Subcutaneous abdominal adipose tissue (tissue), 5 donors: Measurements from ENCODE around the gene PTPN13.
"Not testable (repeated sequence)": the region's sequence is repeated elsewhere in the genome, so short reads cannot be mapped to it uniquely, and the experiment has no call there.

ENCODE experiments used
- H3K27ac ChIP-seq: one replicate; pipeline ENCODE4 v1.7.0; 2013; ENCODE audit warnings: low read depth, mild to moderate bottlenecking, inconsistent platforms, low read length, moderate library complexity
- H3K27me3 ChIP-seq, 5 donors: one replicate each; pipeline ENCODE4 v1.7.0; 2013; ENCODE audit warnings: low read length in 5 of 5, inconsistent platforms in 1 of 5; ENCODE audit not compliant: control insufficient read depth in 5 of 5, insufficient read depth in 4 of 5
- H3K36me3 ChIP-seq, 5 donors: one replicate each; pipeline ENCODE4 v1.7.0; 2013; ENCODE audit warnings: low read length in 5 of 5; ENCODE audit not compliant: control insufficient read depth in 5 of 5, insufficient read depth in 5 of 5
- H3K4me1 ChIP-seq, 5 donors: one replicate each; pipeline ENCODE4 v1.7.0; 2013; ENCODE audit warnings: low read length in 5 of 5, mild to moderate bottlenecking in 3 of 5, moderate library complexity in 1 of 5; ENCODE audit not compliant: control insufficient read depth in 5 of 5, insufficient read depth in 5 of 5
- H3K4me3 ChIP-seq, 5 donors: one replicate each; pipeline ENCODE4 v1.7.0; 2013; ENCODE audit warnings: low read length in 5 of 5, low read depth in 1 of 5
- H3K9ac ChIP-seq, 5 donors: one replicate each; pipeline ENCODE4 v1.7.0; 2013; ENCODE audit warnings: low read length in 5 of 5, mild to moderate bottlenecking in 4 of 5, moderate library complexity in 3 of 5
- H3K9me3 ChIP-seq, 5 donors: one replicate each; pipeline ENCODE4 v1.7.0; 2013; ENCODE audit warnings: low read length in 5 of 5; ENCODE audit not compliant: control insufficient read depth in 5 of 5
- donor health status: healthy.
- donor health status: healthy.
- donor health status: healthy.
- donor health status: healthy.
- donor health status: healthy.

PTPN13 gene

DNA sequence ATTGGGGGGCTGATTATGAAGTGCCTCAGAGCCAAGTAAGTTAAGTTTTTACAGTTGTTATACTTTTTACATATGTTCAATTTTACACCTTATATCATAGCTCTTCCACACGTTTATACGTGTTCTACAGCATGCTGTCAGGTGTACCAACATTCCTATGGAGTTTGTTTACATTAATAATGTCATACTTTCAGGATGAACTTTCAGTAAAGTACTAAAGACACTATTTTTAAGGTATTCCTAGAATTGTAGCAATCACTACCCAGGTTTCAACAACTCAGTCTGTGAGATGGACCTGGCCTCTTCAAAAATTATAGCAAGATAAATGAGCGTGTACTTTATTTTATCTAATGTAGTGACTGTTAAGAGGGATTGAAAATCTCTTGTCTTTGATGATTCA lies 92.6 kb downstream of the PTPN13 start:
- Histone ChIP-seq H3K27ac (no peak overlapping the region), H3K36me3 (peaks cover 0 to 5% (median 2%) of the 10 kb centered on the region in 5 donors), H3K4me1 (no peaks in the 10 kb centered on the region), H3K9ac (no peak overlapping the region), H3K9me3 (no peaks in the 10 kb centered on the region), H3K4me3 (no peak overlapping the region), H3K27me3 (no peaks in the 10 kb centered on the region)

DNA sequence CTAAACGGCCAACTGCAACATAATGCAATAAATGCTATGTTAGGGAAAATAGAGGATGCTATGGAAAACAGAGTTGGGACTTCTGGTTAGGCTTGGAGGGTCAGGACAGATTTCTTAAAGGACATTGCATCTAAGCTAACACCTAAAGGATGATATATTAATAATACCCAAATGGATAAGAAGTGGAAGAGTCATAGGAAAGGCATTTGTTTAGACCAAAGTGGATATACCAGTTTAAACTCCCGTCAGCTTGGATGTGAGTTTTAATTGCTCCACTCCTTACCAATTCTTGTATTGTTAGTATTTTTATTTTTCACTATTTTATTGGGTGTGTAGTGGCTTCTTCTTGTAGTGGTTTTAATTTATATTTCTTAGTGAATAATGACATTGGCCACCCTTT lies 93.9 kb downstream of the PTPN13 start:
- H3K27ac ChIP-seq, result no peak overlapping the region
- no peak overlapping the region for H3K4me3 ChIP-seq
- H3K36me3 ChIP-seq, result peaks cover 0 to 5% (median 2%) of the 10 kb centered on the region in 5 donors
- H3K4me1 ChIP-seq, result no peaks in the 10 kb centered on the region
- H3K9me3 ChIP-seq, result no peaks in the 10 kb centered on the region
- H3K9ac ChIP-seq, result no peak overlapping the region
- no peaks in the 10 kb centered on the region for H3K27me3 ChIP-seq

DNA sequence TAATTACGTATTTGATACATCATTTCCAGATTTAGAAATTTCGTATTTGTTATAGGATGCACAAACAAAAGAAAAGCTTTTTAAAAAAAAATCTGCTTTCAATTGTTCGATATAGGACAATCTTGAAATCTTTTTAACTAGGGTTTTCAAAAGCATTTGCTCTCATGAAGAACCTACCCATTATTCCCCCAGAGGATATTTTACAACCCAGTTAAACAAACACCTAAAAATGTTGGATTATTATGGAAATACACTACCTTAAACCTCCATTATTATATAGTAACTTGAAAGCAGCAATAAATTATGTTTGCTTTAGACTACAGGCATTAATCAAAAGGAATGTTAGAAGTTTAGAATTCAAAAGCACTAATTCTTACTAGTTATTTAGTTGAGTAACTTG lies 110.5 kb downstream of the PTPN13 start:
- no peaks in the 10 kb centered on the region for H3K27me3 ChIP-seq
- H3K4me1 ChIP-seq, result no peaks in the 10 kb centered on the region
- no peak overlapping the region for H3K4me3 ChIP-seq
- no peaks in the 10 kb centered on the region for H3K9me3 ChIP-seq
- no peak overlapping the region for H3K27ac ChIP-seq
- no peak overlapping the region for H3K9ac ChIP-seq
- H3K36me3 ChIP-seq, result peaks cover 0 to 6% (median 0%) of the 10 kb centered on the region in 5 donors

DNA sequence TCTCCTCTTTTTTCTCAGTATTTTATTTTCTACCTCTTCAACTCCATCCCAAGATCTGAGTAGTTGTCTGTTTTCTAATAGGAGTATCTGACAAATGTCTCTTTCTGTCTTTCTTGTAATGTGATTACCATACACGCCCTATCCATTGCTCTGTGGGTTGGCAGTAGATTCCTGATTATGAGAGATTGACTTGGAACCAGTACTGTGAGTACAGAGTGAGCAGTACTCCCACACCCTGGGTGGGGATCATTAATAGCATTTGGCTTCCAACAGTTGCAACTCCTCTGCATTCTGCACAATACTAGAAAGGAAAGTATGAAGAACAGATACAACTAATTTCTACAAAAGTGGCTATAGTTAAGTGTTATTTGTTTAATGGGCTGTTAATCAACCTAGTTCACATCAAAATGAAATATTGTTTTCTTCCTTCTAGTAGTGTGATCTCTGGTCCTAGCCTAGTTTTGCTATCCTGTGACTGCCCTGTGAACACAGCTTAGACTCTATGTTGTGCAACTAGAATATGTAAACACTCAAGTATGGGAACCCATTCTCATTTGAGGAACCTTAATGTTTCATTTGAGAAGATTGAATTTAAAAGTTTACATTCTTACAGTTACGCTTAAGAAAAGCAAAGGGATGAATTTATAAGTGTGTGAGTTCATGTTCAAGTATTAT lies 112.9 kb downstream of the PTPN13 start:
- no peaks in the 10 kb centered on the region for H3K9me3 ChIP-seq
- no peaks in the 10 kb centered on the region for H3K4me1 ChIP-seq
- no peak overlapping the region for H3K9ac ChIP-seq
- no peaks in the 10 kb centered on the region for H3K27me3 ChIP-seq
- no peak overlapping the region for H3K4me3 ChIP-seq
- no peaks in the 10 kb centered on the region for H3K36me3 ChIP-seq
- no peak overlapping the region for H3K27ac ChIP-seq

DNA sequence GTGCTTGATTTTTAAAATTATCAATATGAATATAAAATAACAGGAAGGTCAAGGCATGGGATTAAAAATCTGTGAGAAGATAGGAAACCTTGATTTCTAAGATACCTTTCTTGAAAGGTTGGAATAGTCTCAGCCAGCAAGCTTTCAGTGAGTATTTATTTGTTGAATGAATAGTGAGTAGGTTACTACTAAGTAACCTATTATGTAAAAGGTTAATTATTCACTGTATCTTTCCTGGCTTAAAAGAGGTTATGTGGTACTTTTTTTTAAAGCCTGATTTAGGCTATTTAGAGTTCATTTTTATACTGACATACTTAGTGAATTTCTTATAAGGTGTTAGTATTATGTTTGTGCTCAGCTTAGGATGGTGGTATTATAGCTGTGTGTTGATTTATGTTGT lies 123.5 kb downstream of the PTPN13 start:
- Histone ChIP-seq H3K9ac (no peak overlapping the region), H3K27ac (no peak overlapping the region), H3K27me3 (no peaks in the 10 kb centered on the region), H3K4me1 (no peaks in the 10 kb centered on the region), H3K9me3 (no peaks in the 10 kb centered on the region), H3K36me3 (peaks cover 0 to 11% (median 3%) of the 10 kb centered on the region in 5 donors), H3K4me3 (no peak overlapping the region)

DNA sequence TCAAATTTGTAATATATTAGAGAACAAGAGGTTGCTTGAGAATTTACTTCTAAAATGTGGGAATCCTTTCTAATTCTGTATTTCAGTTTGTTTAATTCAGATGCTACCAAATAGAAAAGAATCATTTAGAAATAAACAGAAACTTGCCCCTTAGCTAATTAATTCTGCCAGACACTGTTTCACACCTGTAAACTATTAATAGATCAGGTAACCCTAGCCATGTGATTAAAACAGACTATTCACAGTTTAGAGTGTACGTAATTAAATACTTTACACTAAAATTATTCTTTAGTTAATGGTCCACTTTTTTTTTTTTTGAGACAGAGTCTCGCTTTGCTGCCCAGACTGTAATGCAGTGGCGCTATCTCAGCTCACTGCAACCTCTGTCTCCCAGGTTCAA lies 124.0 kb downstream of the PTPN13 start:
- H3K36me3 ChIP-seq, result peaks cover 0 to 13% (median 4%) of the 10 kb centered on the region in 5 donors

DNA sequence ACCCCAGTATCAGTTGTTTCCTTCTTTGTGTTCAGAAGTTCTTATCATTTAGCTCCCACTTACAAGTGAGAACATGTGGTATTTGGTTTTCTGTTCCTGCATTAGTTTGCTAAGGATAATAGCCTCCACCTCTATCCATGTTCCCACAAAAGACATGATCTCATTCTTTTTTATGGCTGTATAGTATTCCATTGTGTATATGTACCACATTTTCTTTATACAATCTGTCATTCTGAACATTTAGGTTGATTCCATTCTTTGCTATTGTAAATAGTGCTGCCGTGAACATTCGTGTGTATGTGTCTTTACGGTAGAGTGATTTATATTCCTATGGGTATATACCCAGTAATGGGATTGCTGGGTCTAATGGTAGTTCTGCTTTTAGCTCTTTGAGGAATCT lies 125.0 kb downstream of the PTPN13 start:
- H3K4me3 ChIP-seq, H3K4me1 ChIP-seq, H3K9ac ChIP-seq, H3K27ac ChIP-seq, H3K9me3 ChIP-seq, H3K27me3 ChIP-seq: not testable (repeated sequence)
- peaks cover 0 to 16% (median 4%) of the 10 kb centered on the region in 5 donors for H3K36me3 ChIP-seq

More for the DNA sequence above, 124.0 kb downstream of the PTPN13 start:
- no peaks in the 10 kb centered on the region for H3K27me3 ChIP-seq
- no peak overlapping the region for H3K9ac ChIP-seq
- no peak overlapping the region for H3K27ac ChIP-seq
- no peaks in the 10 kb centered on the region for H3K9me3 ChIP-seq
- H3K4me1 ChIP-seq, result no peaks in the 10 kb centered on the region
- H3K4me3 ChIP-seq, result no peak overlapping the region

DNA sequence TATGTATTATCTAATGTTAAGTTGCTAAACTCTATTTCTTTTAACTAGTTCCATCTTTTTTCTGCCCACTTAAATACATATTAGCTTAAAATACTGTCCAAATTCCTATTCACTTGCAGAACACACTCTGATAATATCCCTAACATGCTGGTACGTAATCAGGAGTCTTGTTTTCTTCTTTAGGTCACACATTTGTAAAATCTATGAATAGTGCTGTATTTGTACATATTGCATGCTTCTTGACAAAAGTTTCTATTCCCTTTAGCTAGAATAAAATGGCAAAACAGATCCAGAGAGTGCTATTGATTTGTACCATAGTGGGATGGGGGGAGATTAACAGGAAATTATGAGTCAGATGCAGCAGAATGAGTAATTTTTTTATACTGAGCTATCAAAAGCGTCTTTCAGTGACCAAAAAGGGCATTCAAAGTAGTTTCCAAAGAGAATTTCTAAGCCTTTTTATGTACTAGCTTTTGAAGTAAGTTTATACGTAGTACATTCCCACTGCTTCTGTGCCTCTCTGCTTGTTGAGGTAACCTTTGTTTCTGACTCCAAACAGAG lies 126.5 kb downstream of the PTPN13 start:
- Histone ChIP-seq H3K4me1 (no peaks in the 10 kb centered on the region), H3K27me3 (no peaks in the 10 kb centered on the region), H3K9ac (no peak overlapping the region), H3K36me3 (peaks cover 0 to 18% (median 4%) of the 10 kb centered on the region in 5 donors), H3K4me3 (no peak overlapping the region), H3K9me3 (no peaks in the 10 kb centered on the region), H3K27ac (no peak overlapping the region)

DNA sequence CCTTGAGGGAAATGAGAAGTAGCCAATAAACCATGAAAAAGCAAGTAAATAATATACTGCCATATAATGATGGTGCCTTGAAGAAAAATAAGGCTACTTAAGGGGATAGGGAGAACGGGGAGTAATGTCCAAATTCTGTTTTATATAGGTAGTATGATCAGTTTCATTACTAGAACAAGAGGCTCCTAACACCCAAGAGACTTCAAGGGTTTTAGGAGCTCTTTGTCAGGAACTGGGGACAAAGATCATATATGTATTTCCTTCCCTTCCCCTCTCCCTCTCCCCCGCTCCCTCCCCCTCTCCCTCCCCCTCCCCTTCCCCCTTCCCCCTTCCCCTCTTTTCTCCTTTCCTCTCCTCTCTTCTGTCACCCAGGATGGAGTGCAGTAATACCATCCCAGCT lies 127.3 kb downstream of the PTPN13 start:
- no peak overlapping the region for H3K27ac ChIP-seq

DNA sequence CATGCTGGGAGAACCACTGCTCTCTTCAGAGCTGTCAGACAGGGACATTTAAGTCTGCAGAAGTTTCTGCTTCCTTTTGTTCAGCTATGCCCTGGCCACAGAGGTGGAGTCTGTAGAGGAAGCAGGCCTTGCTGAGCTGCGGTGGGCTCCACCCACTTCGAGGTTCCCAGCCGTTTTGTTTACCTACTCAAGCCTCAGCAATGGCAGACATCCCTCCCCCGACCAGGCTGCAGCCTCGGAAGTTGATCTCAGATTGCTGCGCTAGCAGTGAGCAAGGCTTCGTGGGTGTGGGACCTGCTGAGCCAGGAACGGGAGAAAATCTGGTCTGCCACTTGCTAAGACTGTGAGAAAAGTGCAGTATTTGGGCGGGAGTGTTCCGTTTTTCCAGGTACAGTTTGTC lies 136.2 kb downstream of the PTPN13 start:
- Histone ChIP-seq H3K9me3 (no peaks in the 10 kb centered on the region), H3K4me3 (no peak overlapping the region), H3K4me1 (no peaks in the 10 kb centered on the region), H3K27ac (no peak overlapping the region), H3K9ac (no peak overlapping the region), H3K36me3 (peaks cover 2 to 17% (median 8%) of the 10 kb centered on the region in 5 donors), H3K27me3 (no peaks in the 10 kb centered on the region)

More for the DNA sequence above, 127.3 kb downstream of the PTPN13 start:
- Histone ChIP-seq H3K27me3 (no peaks in the 10 kb centered on the region), H3K9me3 (no peaks in the 10 kb centered on the region), H3K9ac (no peak overlapping the region), H3K36me3 (peaks cover 0 to 18% (median 4%) of the 10 kb centered on the region in 5 donors), H3K4me1 (no peaks in the 10 kb centered on the region), H3K4me3 (no peak overlapping the region)
